Inflammatory macrophage (primary cell): ENCODE results near the gene NFIL3.

Experiments used
- DNase-seq, 2 donors: peaks; one replicate each; pipeline ENCODE4 v3.0.0-alpha.2; 2020 to 2022

The NFIL3 gene

DNA sequence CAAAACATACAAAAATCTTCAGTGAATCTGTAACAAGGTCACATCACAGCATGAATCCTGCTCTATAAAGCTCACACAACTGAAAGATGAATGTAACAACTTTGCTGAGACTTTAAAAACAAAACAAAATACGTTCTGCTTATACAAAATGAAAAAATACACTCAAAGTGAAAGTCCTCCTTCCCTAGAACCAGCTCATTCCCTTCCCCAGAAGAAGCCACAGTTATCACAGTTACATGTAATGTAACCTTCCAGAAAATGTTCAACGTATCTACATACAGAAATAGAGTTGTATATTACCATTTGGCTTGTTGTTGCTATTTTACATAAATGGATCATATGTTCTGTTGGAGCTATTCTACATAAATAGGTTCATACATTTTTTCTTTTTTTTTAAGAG, 64.5 kb downstream of the NFIL3 start:
- DNase-seq: no peak
